GM18511 (cell line): Measurements from ENCODE around the gene APBB1IP.
"Not testable (repeated sequence)": the region's sequence is repeated elsewhere in the genome, so short reads cannot be mapped to it uniquely, and the experiment has no call there.

ENCODE experiments used
- ATAC-seq: cut with Tn5 transposase; IDR thresholded peaks from one replicate; pipeline ENCODE4 v1.9.1; 2021; ENCODE audit warnings: mild to moderate bottlenecking, moderate library complexity; ENCODE audit not compliant: unreplicated experiment

Gene APBB1IP

GRCh38 chr10:26437637-26438461, at the start of gene APBB1IP:
Gene APBB1IP (plus strand): TSS chr10:26438341. CDS start chr10:26492327, 53,986 bp downstream.
- peak; percentile 76 for ATAC-seq

- ATAC-seq = no peak
These were observed 48.6 kb upstream of the APBB1IP start for GRCh38 chr10:26389533-26389932.

- ATAC-seq = peak; percentile 60
These were observed 46.1 kb upstream of the APBB1IP start for GRCh38 chr10:26391701-26392695.

- ATAC-seq = not testable (repeated sequence)
These were observed 39.8 kb upstream of the APBB1IP start for GRCh38 chr10:26398353-26398752.

GRCh38 chr10:26407406-26407969, 30.7 kb upstream of the APBB1IP start:
- ATAC-seq = no peak

GRCh38 chr10:26408858-26409494, 29.2 kb upstream of the APBB1IP start:
- ATAC-seq = peak; percentile 80

- no peak for ATAC-seq
These were observed 27.8 kb upstream of the APBB1IP start for GRCh38 chr10:26410356-26410755.

- no peak for ATAC-seq
These were observed 25.2 kb upstream of the APBB1IP start for GRCh38 chr10:26412932-26413331.

GRCh38 chr10:26413375-26413774, 24.8 kb upstream of the APBB1IP start:
- no peak for ATAC-seq

- no peak for ATAC-seq
These were observed 21.0 kb upstream of the APBB1IP start for GRCh38 chr10:26417136-26417535.

GRCh38 chr10:26422977-26423376, 15.2 kb upstream of the APBB1IP start:
- ATAC-seq = no peak

- no peak for ATAC-seq
These were observed 14.4 kb upstream of the APBB1IP start for GRCh38 chr10:26423722-26424121.

GRCh38 chr10:26430641-26431163, 7.4 kb upstream of the APBB1IP start:
- peak; percentile 84 for ATAC-seq

GRCh38 chr10:26432938-26433337, 5.2 kb upstream of the APBB1IP start:
- ATAC-seq = no peak

GRCh38 chr10:26435852-26436251, 2.3 kb upstream of the APBB1IP start:
- no peak for ATAC-seq

GRCh38 chr10:26436848-26437247, 1.3 kb upstream of the APBB1IP start:
- ATAC-seq = no peak

- peak; percentile 65 for ATAC-seq
These were observed 597 bp downstream of the APBB1IP start for GRCh38 chr10:26438534-26439341.

- ATAC-seq = no peak
These were observed 1.4 kb downstream of the APBB1IP start for GRCh38 chr10:26439406-26440087.

- no peak for ATAC-seq
These were observed 1.9 kb downstream of the APBB1IP start for GRCh38 chr10:26440088-26440470.
